ENCODE data around the gene ADO. TPM values are rescaled to one million over a fixed set of nuclear protein-coding genes. Genes with fewer than 3 reads are reported as not detected.

Gene ADO
- total and polyA plus RNA-seq, 9 of the 15 experiments (the other 6 are each of a cell fraction or from before 2014, with no cell fraction given), result 3.0 to 20.0 (median 16.1) TPM

- TF ChIP-seq SAFB2 (IDR thresholded peaks at IDR 0.05; ENCODE audit: borderline replicate concordance, low read depth, low read length, severe bottlenecking), result no peak
- in situ Hi-C loops (cut with MboI) (no loop called here), intact Hi-C loops (cut with micrococcal nuclease) (no loop called here)
- H3K36me3 ChIP-seq (ENCODE audit: control insufficient read depth, insufficient read depth, low read length), result no peaks in the 10 kb centered on the region
- no peak for FAIRE-seq
- no peak overlapping the region for H3K4me2 ChIP-seq (ENCODE audit: insufficient read depth, low read length)
- no peaks in the 10 kb centered on the region for H3K9me3 ChIP-seq (replicated peaks; ENCODE audit: control insufficient read depth, insufficient read depth, low read depth, low read length)
- POLR2A ChIA-PET, result no interaction called here
- WGBS (ENCODE audit: insufficient coverage, low coverage, missing lambda C conversion rate), result 0% methylated on average over 5 of the region's 5 CpGs
- H3K27me3 ChIP-seq (ENCODE audit: control insufficient read depth in 2 of 2, insufficient read depth in 2 of 2, low read length in 2 of 2), result peaks cover 7 to 21% of the 10 kb centered on the region in 2 experiments; a peak in 3 of 5 replicates
- H3K4me1 ChIP-seq (replicated peaks in 1 of 2; ENCODE audit: control insufficient read depth in 2 of 2, insufficient read depth in 2 of 2, low read length in 2 of 2), result peaks cover 7 to 34% of the 10 kb centered on the region in 2 experiments; a peak in 3 of 5 replicates
- ATAC-seq, result no peak
- CTCF ChIA-PET (ENCODE audit: low intra/inter-chr PET ratio), result interaction anchor here (0.6 kb wide), 1 partner anchor 61 kb away, joined by 3 read pairs; no protein-coding TSS in a partner anchor
- H3K79me2 ChIP-seq (ENCODE audit: control insufficient read depth, insufficient read depth, low read length), result no peaks in the 10 kb centered on the region
- H4K20me1 ChIP-seq (replicated peaks; ENCODE audit: control insufficient read depth, insufficient read depth, low read length), result no peaks in the 10 kb centered on the region
- no peak overlapping the region for H3K9ac ChIP-seq (ENCODE audit: insufficient read depth in 1 of 2, low read depth in 2 of 2, low read length in 2 of 2)
- no TSS peak for BruUV-seq (replicated peaks)
- H2AFZ ChIP-seq (ENCODE audit: low read depth, low read length), result no peak overlapping the region
- H3K9me1 ChIP-seq (ENCODE audit: control insufficient read depth, insufficient read depth, low read length), result no peaks in the 10 kb centered on the region
- no peak overlapping the region for H3K4me3 ChIP-seq
- no peak for DNase-seq (ENCODE audit: extremely low read depth in 1 of 4, low spot score in 3 of 4)
- H3K27ac ChIP-seq (ENCODE audit: extremely low read depth, low read depth, low read length), result no peak overlapping the region
Observed at GRCh38 chr10:62820586-62820985, 16.1 kb downstream of the ADO start.

GRCh38 chr10:62826273-62826672, 21.8 kb downstream of the ADO start:
- POLR2A ChIA-PET, result interaction anchor here (0.7 to 1.5 kb wide), 3 partner anchors 10 to 308 kb away, joined by 3 to 6 read pairs (median 5); partner anchors contain the start of gene EGR2
- no peak for FAIRE-seq
- BruUV-seq (replicated peaks), result no TSS peak
- TF ChIP-seq PTTG1 (tag; IDR thresholded peaks at IDR 0.05; ENCODE audit: low read depth) (no peak), NCOA6 (IDR thresholded peaks at IDR 0.05) (no peak), PCBP2 (IDR thresholded peaks at IDR 0.05; ENCODE audit: low read depth, low read length, poor library complexity, severe bottlenecking) (no peak), EWSR1 (IDR thresholded peaks at IDR 0.05; ENCODE audit: borderline replicate concordance, low read depth, partially characterized antibody) (no peak), EHMT2 (IDR thresholded peaks at IDR 0.05) (no peak), PCBP1 (IDR thresholded peaks at IDR 0.05; ENCODE audit: low read depth, low read length, poor library complexity, severe bottlenecking) (no peak), RNF219 (CRISPR knock-in tag; IDR thresholded peaks at IDR 0.05) (no peak), ZNF436 (CRISPR knock-in tag; IDR thresholded peaks at IDR 0.05) (no peak), CREB3 (tag; conservative IDR thresholded peaks at IDR 0.05; ENCODE audit: low read depth) (no peak), ADNP (tag; IDR thresholded peaks at IDR 0.05) (no peak), POLR3A (IDR thresholded peaks at IDR 0.05; ENCODE audit: borderline replicate concordance, extremely low read depth, insufficient read depth, insufficient read length) (no peak), NFIC (IDR thresholded peaks at IDR 0.05) (no peak)

More at GRCh38 chr10:62826273-62826672, 21.8 kb downstream of the ADO start:
- intact Hi-C loops (cut with micrococcal nuclease), result no loop called here
- Histone ChIP-seq H3K4me3 (no peak overlapping the region), H3K9me1 (ENCODE audit: control insufficient read depth, insufficient read depth, low read length) (no peaks in the 10 kb centered on the region), H3K9ac (ENCODE audit: insufficient read depth in 1 of 2, low read depth in 2 of 2, low read length in 2 of 2) (no peak overlapping the region), H2AFZ (ENCODE audit: low read depth, low read length) (no peak overlapping the region), H3K9me3 (replicated peaks; ENCODE audit: control insufficient read depth, insufficient read depth, low read depth, low read length) (no peaks in the 10 kb centered on the region), H3K79me2 (ENCODE audit: control insufficient read depth, insufficient read depth, low read length) (no peaks in the 10 kb centered on the region), H3K36me3 (ENCODE audit: control insufficient read depth, insufficient read depth, low read length) (no peaks in the 10 kb centered on the region), H3K4me2 (ENCODE audit: insufficient read depth, low read length) (no peak overlapping the region), H3K4me1 (replicated peaks in 1 of 2; ENCODE audit: control insufficient read depth in 2 of 2, insufficient read depth in 2 of 2, low read length in 2 of 2) (no peaks in the 10 kb centered on the region), H3K27ac (ENCODE audit: extremely low read depth, low read depth, low read length) (no peak overlapping the region), H4K20me1 (replicated peaks; ENCODE audit: control insufficient read depth, insufficient read depth, low read length) (no peaks in the 10 kb centered on the region), H3K27me3 (ENCODE audit: control insufficient read depth in 2 of 2, insufficient read depth in 2 of 2, low read length in 2 of 2) (no peaks in the 10 kb centered on the region)
- no peak for ATAC-seq
- no peak for DNase-seq (ENCODE audit: extremely low read depth in 1 of 4, low spot score in 3 of 4)
- 5% methylated on average over 1 of the region's 1 CpG for WGBS (ENCODE audit: insufficient coverage, low coverage, missing lambda C conversion rate)
- CTCF ChIA-PET (ENCODE audit: low intra/inter-chr PET ratio), result no interaction called here
- in situ Hi-C loops (cut with MboI), result no loop called here

Measured in K562 (cell line).